Astrocyte of the spinal cord (primary cell): ENCODE results near the gene S1PR3.
A peak's percentile ranks its signal among the peaks of the same experiment; 100 is the strongest.

ENCODE experiments used
- DNase-seq: peaks from one replicate; pipeline ENCODE4 v3.0.0; 2011; ENCODE audit warnings: low read depth, low spot score
- H3K4me3 ChIP-seq: 2 replicates; pipeline ENCODE4 v1.5.1; 2011; ENCODE audit warnings: low read depth, mild to moderate bottlenecking, low read length, moderate library complexity
- in situ Hi-C: cut with HindIII; loops from 2 replicates; pipeline ENCODE4 v1.10.0; 2017; ENCODE audit warnings: low sequenced_read_pairs
- TF ChIP-seq, protein P1 (sequence below): IDR thresholded peaks from 2 replicates; pipeline ENCODE4 v1.5.1; 2012; ENCODE audit warnings: low read depth, mild to moderate bottlenecking, low read length, inconsistent platforms

The S1PR3 gene

DNA sequence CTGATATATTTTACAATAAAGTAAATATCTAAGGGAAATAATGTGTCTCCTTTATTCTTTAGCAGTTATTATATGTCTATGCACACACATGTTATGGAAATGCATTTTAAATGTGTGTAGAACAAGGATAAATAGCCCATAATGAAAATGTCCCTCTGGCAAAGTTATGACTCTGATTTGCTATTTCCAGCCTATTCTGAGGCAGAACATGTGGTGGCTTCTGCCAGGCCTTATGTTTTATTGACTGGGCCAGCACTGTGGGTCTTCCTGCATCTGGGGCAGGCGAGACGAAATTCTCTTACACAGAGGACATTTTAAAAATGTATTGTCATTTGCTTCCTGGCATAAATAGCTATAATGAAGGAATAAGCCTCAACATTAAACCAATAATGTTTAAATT, 52.8 kb downstream of the S1PR3 start:
- no peak for DNase-seq
- TF ChIP-seq, protein P1, sequence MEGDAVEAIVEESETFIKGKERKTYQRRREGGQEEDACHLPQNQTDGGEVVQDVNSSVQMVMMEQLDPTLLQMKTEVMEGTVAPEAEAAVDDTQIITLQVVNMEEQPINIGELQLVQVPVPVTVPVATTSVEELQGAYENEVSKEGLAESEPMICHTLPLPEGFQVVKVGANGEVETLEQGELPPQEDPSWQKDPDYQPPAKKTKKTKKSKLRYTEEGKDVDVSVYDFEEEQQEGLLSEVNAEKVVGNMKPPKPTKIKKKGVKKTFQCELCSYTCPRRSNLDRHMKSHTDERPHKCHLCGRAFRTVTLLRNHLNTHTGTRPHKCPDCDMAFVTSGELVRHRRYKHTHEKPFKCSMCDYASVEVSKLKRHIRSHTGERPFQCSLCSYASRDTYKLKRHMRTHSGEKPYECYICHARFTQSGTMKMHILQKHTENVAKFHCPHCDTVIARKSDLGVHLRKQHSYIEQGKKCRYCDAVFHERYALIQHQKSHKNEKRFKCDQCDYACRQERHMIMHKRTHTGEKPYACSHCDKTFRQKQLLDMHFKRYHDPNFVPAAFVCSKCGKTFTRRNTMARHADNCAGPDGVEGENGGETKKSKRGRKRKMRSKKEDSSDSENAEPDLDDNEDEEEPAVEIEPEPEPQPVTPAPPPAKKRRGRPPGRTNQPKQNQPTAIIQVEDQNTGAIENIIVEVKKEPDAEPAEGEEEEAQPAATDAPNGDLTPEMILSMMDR = no peak
- no peak overlapping the region for H3K4me3 ChIP-seq
- in situ Hi-C loops = no loop called here

DNA sequence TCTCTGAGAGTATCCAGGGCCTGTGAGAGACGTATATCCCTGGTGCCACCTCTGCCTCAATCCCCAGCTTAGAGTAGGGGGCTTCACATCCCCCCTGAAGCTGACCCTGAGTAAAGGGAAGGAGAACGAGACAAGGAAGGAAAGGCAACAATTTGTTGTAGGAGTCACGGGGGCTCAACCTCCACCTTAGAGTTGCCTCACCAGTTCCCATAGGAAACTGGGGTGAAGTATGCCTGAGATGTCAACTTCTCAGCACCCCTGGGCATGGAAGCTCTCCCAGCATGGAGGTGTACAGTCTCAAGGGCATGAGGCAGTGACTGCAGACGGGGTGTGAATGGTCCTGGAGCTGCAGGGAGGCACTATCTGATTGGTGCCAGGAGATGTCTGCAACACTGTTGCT, 53.6 kb downstream of the S1PR3 start:
- DNase-seq = no peak
- in situ Hi-C loops = no loop called here
- no peak overlapping the region for H3K4me3 ChIP-seq

GRCh38 chr9:89046832-89047231, 55.6 kb downstream of the S1PR3 start:
- in situ Hi-C loops = no loop called here
- no peak overlapping the region for H3K4me3 ChIP-seq
- DNase-seq = peak; percentile 67
- TF ChIP-seq, protein P1 = no peak

More for the DNA sequence above, 53.6 kb downstream of the S1PR3 start:
- TF ChIP-seq, protein P1 = no peak

DNA sequence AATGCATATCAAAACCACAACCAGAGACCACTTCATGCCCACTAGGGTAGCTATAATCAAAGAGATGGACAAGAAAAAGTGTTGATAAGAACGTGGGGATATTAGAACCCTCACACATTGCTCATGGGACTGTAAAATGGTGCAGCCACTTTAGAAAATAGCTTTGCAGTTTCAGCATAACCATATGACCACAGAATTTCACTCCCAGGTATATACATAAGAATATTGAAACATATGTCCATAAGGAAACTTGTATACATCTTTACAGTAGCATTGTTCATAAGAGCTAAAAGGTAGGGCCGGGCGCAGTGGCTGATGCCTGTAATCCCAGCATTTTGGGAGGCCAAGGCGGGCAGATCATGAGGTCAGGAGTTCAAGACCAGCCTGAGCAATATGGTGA, 56.4 kb downstream of the S1PR3 start:
- DNase-seq = no peak
- in situ Hi-C loops = no loop called here
- H3K4me3 ChIP-seq = no peak overlapping the region
- TF ChIP-seq, protein P1 = no peak

GRCh38 chr9:89048616-89049015, 57.3 kb downstream of the S1PR3 start:
- in situ Hi-C loops = no loop called here
- TF ChIP-seq, protein P1 = no peak
- no peak overlapping the region for H3K4me3 ChIP-seq
- DNase-seq = no peak

- TF ChIP-seq, protein P1 = no peak
- H3K4me3 ChIP-seq = no peak overlapping the region
- in situ Hi-C loops = no loop called here
- no peak for DNase-seq
Measured at GRCh38 chr9:89049646-89050045, 58.4 kb downstream of the S1PR3 start.
